Activated CD4-positive, alpha-beta T cell treated with anti-CD3 and anti-CD28 coated beads for 24 hours (primary cell): ENCODE measurements around the gene OXTR.
"Not testable (repeated sequence)": the region's sequence is repeated elsewhere in the genome, so short reads cannot be mapped to it uniquely, and the experiment has no call there.

Source experiments
- DNase-seq, 2 donors: peaks; one replicate each; pipeline ENCODE4 v3.0.0-alpha.2; 2020; ENCODE audit warnings: low read depth in 2 of 2

The OXTR gene

DNA sequence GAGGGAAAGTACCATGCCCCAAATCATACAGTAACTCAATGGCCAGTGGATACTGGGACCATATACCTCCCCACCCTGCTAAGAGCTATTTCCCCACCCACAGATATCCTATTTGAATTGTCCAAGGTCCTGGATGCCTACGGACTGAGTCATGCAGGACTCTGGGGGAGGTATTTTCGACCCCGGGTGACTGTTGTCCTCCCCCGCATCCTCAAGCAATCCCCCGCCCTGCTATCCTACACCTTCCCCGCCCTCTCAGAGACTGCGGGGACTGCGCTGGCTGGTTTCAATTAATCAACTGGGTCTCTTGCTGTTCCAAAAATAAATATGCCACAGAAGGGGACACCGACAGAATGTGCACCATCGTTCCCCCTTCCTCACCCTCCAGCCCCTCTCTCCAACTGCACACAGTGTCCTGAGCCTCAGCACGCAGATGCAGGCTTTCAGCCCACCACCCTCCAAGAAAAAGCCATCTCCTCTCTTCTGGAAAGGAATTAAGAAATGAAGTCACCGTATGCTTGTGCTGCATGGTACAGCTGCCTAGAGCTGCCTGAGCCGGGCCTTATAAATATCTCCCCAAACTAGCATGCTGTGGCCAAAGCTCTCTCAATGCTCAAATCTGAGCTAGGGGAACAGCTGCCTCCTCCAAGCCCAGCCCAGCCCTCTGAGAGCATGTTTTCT is 27.7 kb downstream of the OXTR start:
- no peak for DNase-seq

DNA sequence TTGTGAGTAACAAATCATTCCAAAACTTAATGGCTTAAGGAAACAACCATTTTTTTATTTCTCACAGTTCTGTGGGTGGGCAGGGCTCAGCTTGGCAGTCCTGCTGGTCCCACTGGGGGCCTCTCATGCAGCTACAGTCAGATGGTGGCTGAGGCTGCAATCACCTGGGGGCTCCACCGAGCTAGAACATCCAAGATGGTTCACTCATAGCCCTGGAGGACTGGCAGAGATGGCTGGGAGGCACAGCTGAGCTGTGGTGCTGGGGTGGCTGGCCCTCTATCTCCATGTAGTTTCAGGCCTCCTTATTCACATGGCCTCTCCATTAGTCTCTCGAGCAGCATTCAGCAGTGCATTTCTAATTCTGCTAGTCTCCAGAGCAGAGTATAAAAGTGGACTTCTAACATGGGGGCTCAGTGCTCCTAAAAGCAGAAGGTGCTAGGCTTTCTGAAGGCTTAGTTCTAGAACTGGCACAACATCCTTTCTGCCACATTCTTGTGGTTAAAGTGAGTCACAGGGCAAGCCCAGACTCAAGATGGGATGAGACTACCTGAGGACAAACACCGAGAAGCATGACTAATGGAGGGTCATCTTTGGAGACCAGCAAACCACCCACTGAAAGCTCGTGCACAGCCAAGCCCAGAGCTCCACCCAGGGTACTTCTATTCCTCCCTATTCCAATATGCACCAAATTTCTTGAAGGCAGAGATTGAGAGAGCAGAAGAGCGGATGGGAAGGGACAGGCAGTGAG is 29.5 kb downstream of the OXTR start:
- DNase-seq = no peak

DNA sequence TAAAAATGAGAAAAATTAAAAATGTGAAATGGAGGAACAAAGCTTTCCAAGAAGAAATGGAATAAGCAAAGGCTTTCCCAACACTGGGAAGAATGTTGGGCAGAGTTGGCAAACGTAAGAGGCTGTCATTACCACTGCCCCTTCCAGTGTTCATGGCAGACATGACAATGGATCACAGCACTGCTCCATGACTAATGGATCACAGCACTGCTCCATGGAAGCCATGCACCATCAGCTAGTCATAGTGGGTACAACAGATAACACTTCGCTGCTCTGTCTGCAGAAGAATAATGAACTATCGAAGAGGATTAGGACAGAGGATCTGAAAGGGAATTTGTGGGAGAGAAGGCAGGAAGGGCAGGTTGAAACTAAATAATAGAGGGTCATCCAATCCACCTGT is 30.8 kb downstream of the OXTR start:
- no peak for DNase-seq

DNA sequence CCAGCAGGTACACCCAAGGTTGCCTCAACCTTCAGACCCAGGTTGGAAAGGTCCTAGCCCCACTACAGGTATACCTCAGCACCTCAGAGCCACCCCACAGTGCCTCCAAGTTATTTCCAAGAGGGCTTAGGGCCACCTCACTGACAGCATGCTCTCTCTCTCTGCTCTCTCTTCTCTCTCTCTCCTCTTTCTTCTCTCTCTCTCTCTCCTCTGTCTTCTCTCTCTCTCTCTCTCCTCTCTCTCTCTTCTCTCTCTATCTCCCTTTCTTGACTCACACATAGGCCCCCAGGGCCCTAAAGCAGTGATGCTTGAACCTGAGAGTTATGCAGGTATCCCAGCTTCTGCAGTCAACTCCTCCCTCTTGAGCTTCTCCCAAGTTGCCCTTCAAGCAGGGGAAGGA is 31.6 kb downstream of the OXTR start:
- DNase-seq = no peak

DNA sequence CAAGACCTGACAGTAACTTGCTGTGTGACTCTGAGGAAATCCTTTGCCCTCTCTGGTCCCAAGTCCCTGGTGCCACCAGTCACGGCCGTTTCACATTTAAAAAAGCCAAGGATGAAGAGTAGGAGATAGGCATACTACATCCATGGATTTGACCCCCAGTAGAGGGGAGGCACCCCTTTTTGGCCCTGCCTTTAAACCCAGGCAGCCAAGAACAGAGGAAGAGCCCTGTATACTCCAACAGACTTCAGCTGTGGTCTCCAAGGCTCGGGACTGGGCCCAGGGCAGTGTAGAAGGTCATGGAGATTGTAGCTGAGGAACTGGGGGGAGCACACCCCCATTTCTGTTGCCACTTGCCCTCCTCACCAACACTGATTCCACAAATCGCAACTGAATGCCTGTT is 32.1 kb downstream of the OXTR start:
- no peak for DNase-seq

DNA sequence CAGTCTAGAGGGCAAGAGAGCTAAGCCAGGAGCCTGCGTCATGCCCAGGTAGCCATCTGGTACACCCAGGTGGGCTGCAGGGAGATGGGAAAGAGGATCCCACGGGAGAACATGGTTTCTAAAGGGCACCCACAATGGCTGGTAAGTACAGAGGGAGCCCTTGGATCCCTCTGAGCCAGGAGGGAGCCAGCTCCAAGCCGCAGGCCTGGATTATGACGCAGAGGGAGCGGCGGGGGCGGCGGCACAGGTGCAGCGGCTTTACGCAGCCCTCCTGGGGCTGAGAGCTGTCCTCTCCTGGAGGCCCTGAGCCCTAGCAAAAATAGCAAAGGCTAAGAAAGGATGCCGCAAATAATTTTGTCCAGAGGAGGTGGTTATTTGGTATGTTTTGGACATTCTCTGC is 33.0 kb downstream of the OXTR start:
- no peak for DNase-seq

DNA sequence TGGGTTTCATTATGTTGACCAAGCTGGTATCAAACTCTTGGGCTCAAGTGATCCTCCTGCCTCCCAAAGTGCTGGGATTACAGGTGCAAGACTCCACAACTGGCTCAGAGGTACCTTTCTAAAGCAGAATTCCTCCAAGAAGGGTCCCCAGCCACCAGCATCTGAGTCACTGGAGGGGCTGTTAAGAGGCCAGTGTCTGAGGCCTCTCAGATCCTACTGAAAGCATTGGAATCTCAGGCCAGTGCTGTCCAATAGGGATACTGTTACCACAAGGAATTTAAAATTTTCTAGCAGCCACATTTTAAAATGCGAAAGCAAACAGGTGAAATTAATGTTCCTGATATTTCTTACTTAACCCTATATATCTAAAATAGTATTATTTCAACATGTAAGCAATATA is 34.5 kb downstream of the OXTR start:
- DNase-seq = no peak

DNA sequence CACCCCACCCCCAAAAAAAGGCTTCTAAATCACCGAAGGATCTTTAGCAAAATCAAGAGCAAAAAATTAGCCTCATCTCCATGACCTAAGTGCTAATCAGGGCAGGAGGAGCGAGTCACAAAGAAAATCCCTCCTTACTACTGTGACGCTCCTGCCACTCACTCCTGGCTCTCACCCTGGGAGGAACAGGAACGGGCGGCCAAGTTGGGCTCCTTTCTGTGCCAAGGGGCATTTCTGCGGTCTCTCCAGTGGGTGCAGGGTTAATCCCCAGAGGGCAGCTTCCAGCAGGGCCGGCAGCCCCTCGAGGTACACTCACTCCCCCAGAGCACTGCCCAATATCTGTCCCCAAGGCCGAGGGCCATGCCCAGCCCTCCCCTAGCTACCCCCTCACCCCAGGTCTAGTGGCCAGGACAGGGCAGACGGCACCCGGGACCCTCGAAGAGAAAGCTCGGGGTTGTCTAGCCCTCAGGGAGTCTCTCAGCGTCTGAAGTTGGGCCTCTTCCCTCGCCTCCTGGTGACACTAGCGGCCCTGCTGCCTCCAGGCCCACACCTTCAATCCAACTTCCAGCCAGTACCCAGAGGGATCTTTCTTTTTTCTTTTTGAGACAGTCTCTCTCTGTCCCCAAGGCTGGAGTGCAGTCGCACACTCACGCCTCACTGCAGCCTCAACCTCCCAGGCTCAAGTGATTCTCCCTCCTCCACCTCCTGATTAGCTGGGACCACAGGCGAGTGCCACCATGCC is 35.1 kb downstream of the OXTR start:
- no peak for DNase-seq

DNA sequence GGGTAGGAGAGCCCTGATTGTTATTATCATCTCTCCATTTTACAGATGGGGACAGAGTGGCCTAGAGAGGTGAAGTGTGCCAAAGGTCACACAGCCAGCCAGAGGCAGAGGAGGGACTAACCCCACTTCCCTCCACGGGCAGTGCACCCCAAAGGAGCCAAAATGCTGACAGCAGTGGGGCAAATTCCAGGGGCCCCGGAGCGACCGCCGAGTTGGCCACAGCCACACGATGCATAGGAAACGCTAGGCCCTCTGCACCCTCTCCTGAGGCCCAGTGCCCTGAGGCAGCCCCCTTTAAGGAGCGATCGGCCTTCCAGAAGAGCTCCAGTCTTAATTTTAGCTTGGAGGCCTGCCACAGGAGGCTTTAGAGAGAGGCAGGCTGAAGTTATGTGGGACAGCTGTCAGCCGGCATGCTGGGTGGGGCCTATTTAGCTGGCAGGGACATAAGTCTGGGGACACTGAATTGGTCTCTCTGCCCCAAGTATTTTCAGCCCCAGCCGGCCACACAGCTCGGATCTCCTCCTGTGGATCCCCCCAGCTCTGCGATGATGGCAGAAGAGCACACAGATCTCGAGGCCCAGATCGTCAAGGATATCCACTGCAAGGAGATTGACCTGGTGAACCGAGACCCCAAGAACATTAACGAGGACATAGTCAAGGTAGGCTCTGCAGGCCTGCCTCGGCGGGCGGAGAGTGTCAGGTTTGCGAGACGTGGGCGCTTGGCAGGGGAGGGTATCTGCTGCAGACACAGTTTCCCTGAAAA is 35.9 kb downstream of the OXTR start, which contains the start of gene CAV3:
Gene CAV3, plus strand, starts transcription at position 471 of the 763 bp plus-strand sequence. Its CDS starts 75 bp downstream, at position 546.
- DNase-seq = no peak

DNA sequence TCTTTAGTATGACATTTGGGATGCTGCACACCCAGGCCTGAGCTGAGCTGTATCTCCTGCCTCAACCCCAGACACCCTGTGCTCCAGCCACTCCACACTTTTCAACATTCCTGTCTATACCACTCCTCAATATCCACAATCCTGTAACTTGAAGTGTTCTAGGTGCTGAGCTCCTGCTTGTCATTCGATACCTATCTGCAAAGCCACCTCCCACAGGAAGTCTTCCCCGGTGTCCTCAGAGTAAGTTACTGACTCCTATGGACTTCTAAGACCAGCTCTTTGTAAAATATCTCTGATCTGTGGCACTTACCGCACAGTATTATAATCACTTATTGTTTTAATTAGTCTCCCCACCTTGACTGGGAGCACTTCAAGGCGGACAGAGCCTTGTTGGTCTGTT is 37.0 kb downstream of the OXTR start:
- no peak for DNase-seq

DNA sequence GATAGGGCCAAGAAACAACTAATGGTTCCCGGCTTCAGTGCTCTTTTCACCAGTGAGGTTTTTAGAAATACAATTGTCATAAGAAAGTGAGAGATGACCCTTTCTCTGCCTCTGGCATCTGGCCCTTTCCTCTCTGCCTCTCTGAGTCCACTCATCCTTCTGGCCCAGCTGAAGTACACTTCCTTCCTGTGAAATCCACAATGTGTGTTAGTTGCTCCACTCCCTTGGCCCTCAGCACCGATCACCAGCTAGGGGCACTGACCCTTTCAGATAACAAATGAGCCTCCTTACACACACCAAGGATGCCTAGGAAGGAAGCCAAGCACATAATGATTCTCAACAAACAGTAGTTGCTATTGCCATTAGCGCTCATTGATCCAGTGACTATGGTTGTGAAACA is 38.8 kb downstream of the OXTR start:
- DNase-seq = no peak

DNA sequence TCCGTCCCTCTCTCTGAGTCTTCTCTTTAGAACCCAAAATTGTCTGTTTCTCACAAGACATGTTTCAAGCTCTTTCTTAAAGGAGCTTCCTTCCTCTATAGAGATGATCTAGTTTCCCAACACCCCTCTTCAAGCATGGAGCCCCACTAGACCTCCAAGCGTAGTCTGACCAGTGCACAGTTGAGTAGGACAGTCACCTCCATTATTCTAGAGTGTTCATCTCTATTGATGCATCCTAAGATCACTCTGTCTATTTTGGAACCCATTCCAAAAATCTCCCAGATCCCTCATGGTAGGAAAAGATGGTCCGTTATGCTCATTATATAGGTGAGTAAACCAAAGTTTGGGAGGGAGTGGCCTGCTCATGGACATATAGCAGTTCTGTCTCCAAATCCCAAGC is 39.9 kb downstream of the OXTR start:
- DNase-seq = no peak

DNA sequence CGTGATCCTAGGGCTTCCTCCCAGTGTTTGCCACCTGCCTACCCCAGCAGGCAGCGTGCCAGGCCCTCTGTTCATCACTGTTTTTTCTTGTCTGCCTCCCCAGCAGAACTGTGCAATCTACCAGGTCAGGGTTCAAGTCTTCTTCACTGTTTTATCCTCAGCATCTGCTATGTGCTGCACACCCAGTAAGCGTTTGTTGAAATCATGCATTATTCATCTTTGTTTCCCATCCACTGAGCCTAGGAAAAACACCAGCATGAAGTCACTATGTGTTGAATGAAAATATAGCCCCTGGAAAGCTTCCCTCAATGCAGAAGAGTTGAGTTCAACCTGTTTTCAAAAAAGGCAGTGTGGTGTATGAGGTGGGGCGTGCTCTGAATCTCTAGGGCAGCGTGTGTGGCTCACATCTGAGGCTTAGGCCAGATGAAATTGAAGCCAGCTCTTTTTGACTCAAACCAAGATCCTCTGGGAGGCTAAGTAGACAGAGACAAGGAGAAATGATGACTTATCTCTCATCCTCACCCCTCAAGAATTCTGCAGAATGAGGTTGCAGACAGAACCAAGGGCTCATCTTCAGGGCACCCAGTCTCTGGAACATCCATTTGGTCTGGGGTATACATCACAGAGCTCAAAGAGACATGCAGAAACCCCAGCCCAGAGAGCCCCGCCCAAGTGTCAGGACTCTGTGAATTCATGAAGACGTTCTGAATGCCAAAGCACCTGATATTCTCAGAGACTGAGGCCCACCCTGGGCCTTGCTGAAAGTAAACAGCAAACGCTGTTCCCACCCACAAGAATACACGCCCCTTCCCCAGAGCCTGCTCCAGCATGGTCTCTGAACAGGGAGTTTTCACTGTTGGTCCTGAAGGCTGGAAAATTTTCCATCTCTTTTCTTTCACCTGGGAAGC is 41.6 kb downstream of the OXTR start:
- no peak for DNase-seq

DNA sequence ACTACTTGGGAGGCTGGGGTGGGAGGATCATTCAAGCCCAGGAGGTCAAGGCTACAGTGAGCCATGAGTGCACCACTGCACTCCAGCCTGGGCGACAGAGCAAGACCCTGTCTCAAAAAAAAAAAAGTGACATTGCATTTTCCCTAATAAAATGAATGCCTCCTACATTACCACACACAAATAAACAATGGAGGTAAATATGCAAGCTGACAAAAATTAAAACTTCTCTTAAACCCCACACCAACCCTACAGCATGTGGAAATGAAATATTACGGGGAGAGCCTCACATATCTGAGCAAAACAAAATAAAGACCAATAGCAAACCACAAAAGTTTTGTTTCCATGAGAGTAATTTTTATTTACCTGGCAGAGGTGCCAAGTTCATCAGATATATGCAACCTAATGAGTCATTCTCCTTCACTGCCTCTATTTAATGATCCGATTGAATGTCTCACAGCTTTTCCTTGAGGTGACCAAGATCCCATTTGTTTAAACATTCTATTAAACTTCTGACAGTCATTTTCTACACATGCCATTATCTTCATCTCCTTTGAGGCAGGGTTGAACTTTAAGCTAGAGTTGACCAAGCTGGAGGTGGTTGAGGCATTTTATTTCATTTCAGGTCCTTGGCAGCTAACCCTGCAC is 45.2 kb downstream of the OXTR start:
- no peak for DNase-seq

DNA sequence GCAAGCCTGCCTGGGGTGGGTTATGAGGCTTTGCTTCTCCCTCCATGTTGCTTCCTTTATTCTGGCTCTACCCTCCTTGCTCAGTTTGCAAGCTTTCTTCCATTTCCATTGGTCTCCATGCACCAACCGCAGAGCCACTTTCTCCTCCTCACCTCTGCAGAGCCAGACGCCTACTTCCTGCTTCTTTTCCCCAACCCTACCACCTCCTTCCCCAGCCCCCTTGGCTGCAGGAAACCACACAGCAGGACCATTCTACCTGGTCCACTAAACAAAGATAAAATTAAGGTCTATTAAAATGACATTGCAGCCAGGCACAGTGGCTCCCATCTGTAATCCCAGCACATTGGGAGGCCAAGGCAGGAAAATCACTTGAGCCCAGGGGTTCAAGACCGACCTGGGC is 45.8 kb downstream of the OXTR start:
- DNase-seq = no peak

DNA sequence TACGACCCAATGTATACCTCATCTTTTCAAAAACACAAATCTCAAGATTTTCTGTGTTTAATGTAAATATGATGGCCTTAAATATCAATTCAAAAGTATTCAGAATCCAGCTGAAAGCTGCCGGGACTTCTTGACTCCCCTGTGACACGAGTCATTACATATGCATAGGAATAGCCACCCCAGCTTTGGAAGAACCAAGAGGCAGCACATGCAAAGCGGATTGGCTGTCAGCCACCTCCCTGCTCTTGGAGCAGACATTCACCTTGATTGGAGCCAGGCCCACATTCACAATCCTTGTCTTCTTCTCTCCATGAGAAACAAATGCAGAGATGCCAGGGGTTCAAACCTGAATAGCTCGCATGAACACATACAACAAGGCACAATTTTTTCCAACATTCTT is 46.6 kb downstream of the OXTR start:
- DNase-seq = no peak

DNA sequence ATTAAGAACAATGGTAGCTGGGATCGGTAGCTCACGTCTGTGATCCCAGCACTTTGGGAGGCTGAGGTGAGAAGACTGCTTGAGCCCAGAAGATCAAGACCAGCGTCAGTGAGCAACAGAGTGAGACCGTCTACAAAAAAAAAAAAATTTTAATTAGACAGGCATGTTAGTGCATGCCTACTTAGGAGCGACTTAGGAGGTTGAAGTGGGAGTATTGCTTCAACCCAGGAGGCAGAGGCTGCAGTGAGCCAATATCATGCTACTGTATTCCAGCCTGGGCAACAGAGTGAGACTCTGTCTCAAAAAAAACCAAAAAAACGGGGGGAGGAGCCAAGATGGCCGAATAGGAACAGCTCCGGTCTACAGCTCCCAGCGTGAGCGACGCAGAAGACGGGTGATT is 53.7 kb downstream of the OXTR start:
- not testable (repeated sequence) for DNase-seq

DNA sequence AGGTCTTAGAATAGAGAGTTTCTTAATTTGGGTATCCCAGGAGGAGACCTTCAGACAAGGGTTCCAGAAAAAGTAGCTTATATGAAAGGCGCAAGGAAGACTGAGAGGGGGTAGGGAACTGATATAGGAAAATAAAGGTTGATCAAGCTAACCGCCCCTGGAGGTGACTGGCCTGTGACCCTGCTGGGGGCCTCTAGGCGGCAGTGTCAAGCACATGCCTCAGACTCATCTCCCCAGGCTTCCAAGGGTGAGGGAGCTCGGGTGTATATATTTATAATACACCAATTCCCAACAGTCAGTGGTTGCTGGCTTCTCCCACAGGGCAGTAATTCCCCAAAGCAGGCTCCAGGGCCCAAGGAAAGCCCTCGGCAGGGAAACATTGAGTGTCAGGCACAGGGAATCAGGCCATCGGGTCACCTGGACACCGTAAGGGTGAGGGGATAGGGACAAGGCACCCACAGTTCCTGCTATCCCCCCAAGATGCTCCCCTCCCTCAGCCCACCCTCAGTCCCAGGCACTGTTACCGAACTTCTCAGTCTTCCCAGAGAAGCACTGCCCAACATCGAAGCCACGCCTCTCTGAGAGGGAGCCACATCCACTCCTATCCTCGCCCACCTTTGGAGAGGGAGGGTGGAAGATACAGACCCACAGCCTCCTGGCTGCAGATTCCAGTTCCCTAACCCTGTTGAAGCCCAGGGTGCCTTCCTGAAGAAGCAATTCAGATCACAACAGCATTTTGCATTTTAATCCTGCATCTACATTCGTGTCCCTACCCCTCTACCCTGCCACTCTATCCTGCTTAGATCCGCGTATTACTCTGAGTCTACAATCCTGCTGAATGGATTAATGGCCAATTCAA is 55.3 kb downstream of the OXTR start:
- no peak for DNase-seq

DNA sequence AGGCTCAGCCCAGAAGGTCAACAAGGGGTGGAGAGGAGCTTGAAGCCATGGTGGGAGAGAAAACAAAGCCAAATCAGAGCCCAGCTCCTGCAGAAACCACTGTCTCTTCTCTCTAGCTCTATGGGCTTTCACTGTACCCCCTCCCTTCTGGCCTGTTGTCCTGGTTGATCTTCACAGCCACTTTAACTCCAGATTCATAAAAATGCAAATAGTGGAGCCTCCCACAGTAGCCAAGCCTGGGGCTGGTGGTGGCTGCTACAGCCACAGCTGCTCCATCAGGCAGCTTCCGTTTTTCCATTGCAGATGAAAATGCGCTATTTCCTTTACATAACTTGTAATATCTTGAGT is 56.5 kb downstream of the OXTR start:
- DNase-seq = no peak
